Stomach (tissue), 9 donors: ENCODE data around the gene WDR3. TPM values are rescaled to one million over a fixed set of nuclear protein-coding genes. Genes with fewer than 3 reads are reported as not detected.

ENCODE experiments used
- DNase-seq, 2 donors: peaks; one replicate each; pipeline versions ENCODE4 v3.0.0 to v3.0.0-alpha.2; 2013 to 2019
- H3K27ac ChIP-seq, 5 donors: fragments of 200-600 bp in 4 of 5; sonication (generic) in 4 of 5; one replicate each; pipeline ENCODE4 v1.5.1; 2013 to 2019; ENCODE audit warnings: mild to moderate bottlenecking in 1 of 5, moderate library complexity in 1 of 5
- H3K27me3 ChIP-seq, 3 donors: fragments of 200-600 bp; sonication (generic); one replicate each; pipeline ENCODE4 v1.5.1; 2017 to 2019; ENCODE audit warnings: mixed run types in 1 of 3
- H3K36me3 ChIP-seq, 4 donors: fragments of 200-600 bp; sonication (generic); 1 replicate in 3 of 4; 2 replicates in 1 of 4; pipeline ENCODE4 v1.5.1; 2016 to 2019
- H3K4me1 ChIP-seq, 4 donors: fragments of 200-600 bp; sonication (generic); one replicate each; pipeline ENCODE4 v1.5.1; 2016 to 2019
- H3K4me3 ChIP-seq, 4 donors: fragments of 200-600 bp; sonication (generic) in 3 of 4; one replicate each; pipeline ENCODE4 v1.5.1; 2016 to 2019; ENCODE audit warnings: mild to moderate bottlenecking in 1 of 4
- H3K9me3 ChIP-seq, 4 donors: fragments of 200-600 bp; sonication (generic); one replicate each; pipeline ENCODE4 v1.5.1; 2016 to 2019
- CTCF ChIP-seq, 7 experiments: fragments of 450-650 bp in 4 of 7; fragments of 200-600 bp in 3 of 7; sonication (generic) in 3 of 7; IDR thresholded peaks; one replicate each; pipeline ENCODE4 v1.5.1; 2016 to 2019; ENCODE audit warnings: antibody characterized with exemption in 7 of 7, control low read depth in 2 of 7, mild to moderate bottlenecking in 1 of 7
- EP300 ChIP-seq: sonication (generic); formaldehyde crosslinking; IDR thresholded peaks from one replicate; pipeline ENCODE4 v1.6.1; 2017; ENCODE audit warnings: antibody characterized with exemption
- POLR2A ChIP-seq, 4 donors: fragments of 450-650 bp; IDR thresholded peaks; one replicate each; pipeline ENCODE4 v1.6.1; 2016; ENCODE audit warnings: antibody characterized with exemption in 4 of 4, control low read depth in 2 of 4, mild to moderate bottlenecking in 1 of 4, moderate library complexity in 1 of 4
- POLR2AphosphoS5 ChIP-seq, 3 donors: sonication (generic); formaldehyde crosslinking; IDR thresholded peaks; one replicate each; pipeline ENCODE4 v1.6.1; 2016; ENCODE audit warnings: antibody characterized with exemption in 3 of 3
- WGBS, 5 donors: extraction: QIAGEN DNeasy Blood & Tissue Kit in 3 of 5; methylation state at CpG; one replicate each; pipeline versions ENCODE4 v1.1.5 to v1.1.7; 2013 to 2018; 5-methylcytosine and 5-hydroxymethylcytosine counted together
- intact Hi-C: fragments of 100-400 bp; cut with DNase I; formaldehyde crosslinking; loops from one replicate; pipeline ENCODE4 v1.15.1; 2023; ENCODE audit warnings: low total_unique reads
- polyA plus RNA-seq, 3 donors: library from polyadenylated mRNA; stranded (reverse); fragments of 200-250 nt; gene quantifications; one replicate each; pipeline ENCODE4 v1.2.3, GENCODE V29; 2013
- total RNA-seq, 5 donors: library from RNA; depleted of rRNA; stranded (reverse); fragments of >200 nt; gene quantifications; one replicate each; pipeline versions ENCODE4 v1.1.0 to v1.2.3, GENCODE V29; 2014 to 2016
- donor health status: healthy with polysubstance abuse.
- donor health status: Bipolar disorder and iron deficiency.
- donor health status: healthy.

WDR3 gene
- total and polyA plus RNA-seq, 8 donors = 1.4 to 16.9 (median 4.0) TPM; not detected in 1

- Histone ChIP-seq H3K4me3 (no peak overlapping the region), H3K36me3 (no peaks in the 10 kb centered on the region), H3K9me3 (no peaks in the 10 kb centered on the region), H3K4me1 (no peaks in the 10 kb centered on the region), H3K27ac (no peak overlapping the region), H3K27me3 (peaks cover 0 to 7% (median 0%) of the 10 kb centered on the region in 3 donors)
- no peak for DNase-seq
- 87 to 94% (median 89%) methylated on average over 7 of the region's 7 CpGs for WGBS, 5 donors
- TF ChIP-seq POLR2AphosphoS5 (IDR thresholded peaks at IDR 0.05) (no peak), CTCF (IDR thresholded peaks at IDR 0.05) (no peak), POLR2A (IDR thresholded peaks at IDR 0.05) (no peak), EP300 (no peak)
- intact Hi-C loops = no loop called here
These were observed 78.5 kb downstream of the WDR3 start for GRCh38 chr1:118008011-118008410.

GRCh38 chr1:118012515-118013124 is 83.1 kb downstream of the WDR3 start:
- no peak for TF ChIP-seq CTCF (IDR thresholded peaks at IDR 0.05)
- no peak for TF ChIP-seq EP300
- no peak for TF ChIP-seq POLR2AphosphoS5 (IDR thresholded peaks at IDR 0.05)
- no peak for TF ChIP-seq POLR2A (IDR thresholded peaks at IDR 0.05)
- 89 to 94% (median 91%) methylated on average over 6 of the region's 6 CpGs for WGBS, 5 donors
- Histone ChIP-seq H3K4me1 (no peaks in the 10 kb centered on the region), H3K27ac (no peak overlapping the region), H3K9me3 (no peaks in the 10 kb centered on the region), H3K27me3 (no peaks in the 10 kb centered on the region), H3K4me3 (no peak overlapping the region), H3K36me3 (no peaks in the 10 kb centered on the region)
- intact Hi-C loops = no loop called here
- no peak for DNase-seq

- no peak for DNase-seq
- TF ChIP-seq POLR2AphosphoS5 (IDR thresholded peaks at IDR 0.05) = no peak
- no peak for TF ChIP-seq POLR2A (IDR thresholded peaks at IDR 0.05)
- no peak for TF ChIP-seq EP300
- TF ChIP-seq CTCF (IDR thresholded peaks at IDR 0.05) = no peak
- Histone ChIP-seq H3K4me1 (no peaks in the 10 kb centered on the region), H3K9me3 (no peaks in the 10 kb centered on the region), H3K4me3 (no peak overlapping the region), H3K27ac (no peak overlapping the region), H3K27me3 (no peaks in the 10 kb centered on the region), H3K36me3 (no peaks in the 10 kb centered on the region)
- intact Hi-C loops = no loop called here
- WGBS, 5 donors = 75 to 89% (median 79%) methylated on average over 6 of the region's 6 CpGs
These were observed 83.8 kb downstream of the WDR3 start for GRCh38 chr1:118013336-118013735.

GRCh38 chr1:118013938-118014337 is 84.4 kb downstream of the WDR3 start:
- intact Hi-C loops = no loop called here
- TF ChIP-seq POLR2A (IDR thresholded peaks at IDR 0.05) (no peak), EP300 (no peak), POLR2AphosphoS5 (IDR thresholded peaks at IDR 0.05) (no peak), CTCF (IDR thresholded peaks at IDR 0.05) (no peak)
- H3K9me3 ChIP-seq = no peaks in the 10 kb centered on the region
- no peak overlapping the region for H3K4me3 ChIP-seq
- H3K27me3 ChIP-seq = no peaks in the 10 kb centered on the region
- H3K36me3 ChIP-seq = no peaks in the 10 kb centered on the region
- H3K27ac ChIP-seq = no peak overlapping the region
- DNase-seq = no peak
- H3K4me1 ChIP-seq = no peaks in the 10 kb centered on the region

Other genes starting within 250 kb of the WDR3 start
- 10 to 100 TPM; 21.0 to 51.4 (median 31.6) TPM for gene GDAP2, start 118 bp upstream of the WDR3 start, total RNA-seq
- gene GDAP2, start 118 bp upstream of the WDR3 start, polyA plus RNA-seq = 1 to 10 TPM; 3.5 to 6.6 (median 4.4) TPM